NCI-H526 (cell line): ENCODE data around the gene ABCB8.
A peak's percentile ranks its signal among the peaks of the same experiment; 100 is the strongest.
"Not testable (repeated sequence)": the region's sequence is repeated elsewhere in the genome, so short reads cannot be mapped to it uniquely, and the experiment has no call there.

ENCODE experiments used
- DNase-seq, 2 experiments: peaks; one replicate each; lab custom pipeline; 2025; lab: John Stamatoyannopoulos, UW

ABCB8 gene

DNA sequence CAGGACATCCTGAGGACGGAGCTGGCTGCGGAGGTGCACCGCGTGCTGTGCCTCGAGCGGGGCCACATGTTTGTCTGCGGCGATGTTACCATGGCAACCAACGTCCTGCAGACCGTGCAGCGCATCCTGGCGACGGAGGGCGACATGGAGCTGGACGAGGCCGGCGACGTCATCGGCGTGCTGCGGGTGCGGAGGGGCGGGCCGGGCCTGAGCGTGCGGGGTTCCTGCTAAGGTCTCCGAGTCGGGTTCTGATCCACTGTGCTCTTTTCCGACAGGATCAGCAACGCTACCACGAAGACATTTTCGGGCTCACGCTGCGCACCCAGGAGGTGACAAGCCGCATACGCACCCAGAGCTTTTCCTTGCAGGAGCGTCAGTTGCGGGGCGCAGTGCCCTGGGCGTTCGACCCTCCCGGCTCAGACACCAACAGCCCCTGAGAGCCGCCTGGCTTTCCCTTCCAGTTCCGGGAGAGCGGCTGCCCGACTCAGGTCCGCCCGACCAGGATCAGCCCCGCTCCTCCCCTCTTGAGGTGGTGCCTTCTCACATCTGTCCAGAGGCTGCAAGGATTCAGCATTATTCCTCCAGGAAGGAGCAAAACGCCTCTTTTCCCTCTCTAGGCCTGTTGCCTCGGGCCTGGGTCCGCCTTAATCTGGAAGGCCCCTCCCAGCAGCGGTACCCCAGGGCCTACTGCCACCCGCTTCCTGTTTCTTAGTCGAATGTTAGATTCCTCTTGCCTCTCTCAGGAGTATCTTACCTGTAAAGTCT lies 14.3 kb upstream of the ABCB8 start:
- peak; percentile 83 to 96 for DNase-seq

DNA sequence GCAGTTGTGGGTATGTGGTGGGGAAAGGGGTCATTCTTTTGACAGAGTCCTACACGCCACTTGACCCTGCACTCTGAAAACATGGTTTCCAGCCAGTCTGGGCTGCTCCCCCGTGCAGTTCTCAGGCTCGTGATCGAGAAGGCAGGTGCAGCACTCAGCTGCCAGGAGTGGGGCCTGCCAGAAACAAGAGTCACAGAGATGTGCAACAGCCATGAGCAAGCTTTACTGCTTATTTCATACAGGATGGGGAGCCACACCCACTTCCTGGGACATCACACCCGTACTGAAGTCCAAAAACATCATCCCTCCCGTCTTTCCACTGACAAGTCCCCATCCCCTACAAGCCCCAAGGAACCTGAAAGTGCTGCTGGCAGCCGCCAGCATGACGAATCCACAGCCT lies 13.3 kb upstream of the ABCB8 start:
- DNase-seq: no peak

DNA sequence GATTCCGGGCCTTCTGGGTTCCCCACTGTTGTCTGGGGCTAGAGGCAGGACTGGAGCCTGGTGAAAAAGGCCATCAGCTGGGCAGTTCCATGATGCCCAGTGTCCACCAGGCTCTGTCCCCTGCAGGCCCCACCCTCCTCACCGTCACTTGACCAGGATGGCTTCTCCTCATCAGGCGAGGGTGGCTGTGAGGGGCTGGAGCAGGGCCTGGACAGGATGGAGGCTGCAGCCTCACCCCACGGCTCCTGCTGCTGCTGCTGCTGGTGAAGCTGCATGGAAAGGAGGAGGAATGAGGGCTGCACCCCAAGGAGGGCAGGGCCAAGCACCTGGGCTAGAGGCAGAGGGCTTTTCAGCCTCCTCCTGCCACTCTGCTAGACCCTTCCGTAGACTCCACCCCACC lies 12.3 kb upstream of the ABCB8 start:
- DNase-seq: no peak

DNA sequence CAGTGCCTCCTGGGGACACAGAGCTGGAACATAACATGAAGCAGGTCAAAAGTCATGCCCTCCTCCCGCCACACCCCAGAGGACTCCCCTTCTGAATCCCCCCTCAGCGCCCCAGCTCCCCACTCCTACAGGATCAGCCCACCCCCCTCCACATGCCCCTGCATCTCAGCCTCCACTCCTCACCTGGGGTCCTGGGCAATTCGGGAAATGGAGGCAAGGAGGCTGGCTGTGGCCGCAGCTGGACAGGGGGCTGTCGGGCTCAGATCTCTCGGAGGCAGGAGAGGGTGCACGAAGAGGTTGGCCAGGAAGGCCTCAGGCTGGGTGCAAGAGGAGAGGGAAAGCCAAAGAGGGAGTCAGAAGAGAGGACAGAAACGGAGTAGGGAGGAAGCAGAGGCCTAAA lies 11.7 kb upstream of the ABCB8 start:
- DNase-seq: no peak

DNA sequence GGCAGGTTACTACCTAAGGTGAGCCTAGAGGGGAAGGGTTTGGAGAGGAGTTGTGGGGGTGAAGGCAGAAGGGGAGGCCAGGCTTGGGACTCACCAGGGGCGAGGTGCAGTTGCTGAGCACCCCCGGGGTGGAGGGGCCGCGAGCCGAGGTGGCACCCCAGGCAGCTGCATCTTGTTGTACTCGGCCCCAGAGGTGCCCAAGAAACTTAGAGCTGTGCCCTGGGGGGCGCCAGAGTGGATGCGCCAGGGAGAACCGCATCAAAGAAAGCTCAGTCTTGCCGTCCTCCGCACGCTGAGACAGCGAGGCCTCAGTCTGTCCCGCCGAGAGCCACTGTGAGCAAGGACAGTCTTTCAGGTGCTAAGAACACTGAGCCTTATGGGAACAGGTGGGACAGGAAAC lies 11.3 kb upstream of the ABCB8 start:
- no peak for DNase-seq

DNA sequence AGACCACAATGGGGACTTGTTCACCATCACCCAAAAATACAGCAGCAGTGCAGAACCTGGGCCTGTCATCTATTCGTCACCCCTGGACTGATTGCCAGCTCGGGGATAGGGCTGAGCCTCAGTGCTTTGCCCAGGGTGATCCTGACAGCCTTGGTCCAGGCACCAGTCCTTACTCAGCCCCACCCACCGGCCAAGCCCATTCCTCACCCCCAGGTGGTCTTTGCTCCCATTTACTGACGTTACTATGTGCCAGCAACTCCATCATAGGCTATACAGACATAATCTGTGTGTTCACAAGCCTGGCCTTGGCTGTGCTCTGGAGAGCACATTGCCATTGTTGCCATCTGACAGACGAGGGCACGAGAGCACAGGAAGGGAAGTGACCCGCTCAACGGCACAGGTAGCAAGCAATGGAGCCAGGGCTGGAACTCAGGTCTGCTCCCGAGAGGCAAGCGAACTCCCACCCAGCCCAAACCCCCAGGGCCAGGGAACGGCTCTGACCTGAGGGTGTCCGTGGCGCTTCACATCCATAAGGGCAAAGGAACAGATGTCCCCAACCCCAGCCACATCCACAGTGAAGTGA lies 10.8 kb upstream of the ABCB8 start:
- no peak for DNase-seq

DNA sequence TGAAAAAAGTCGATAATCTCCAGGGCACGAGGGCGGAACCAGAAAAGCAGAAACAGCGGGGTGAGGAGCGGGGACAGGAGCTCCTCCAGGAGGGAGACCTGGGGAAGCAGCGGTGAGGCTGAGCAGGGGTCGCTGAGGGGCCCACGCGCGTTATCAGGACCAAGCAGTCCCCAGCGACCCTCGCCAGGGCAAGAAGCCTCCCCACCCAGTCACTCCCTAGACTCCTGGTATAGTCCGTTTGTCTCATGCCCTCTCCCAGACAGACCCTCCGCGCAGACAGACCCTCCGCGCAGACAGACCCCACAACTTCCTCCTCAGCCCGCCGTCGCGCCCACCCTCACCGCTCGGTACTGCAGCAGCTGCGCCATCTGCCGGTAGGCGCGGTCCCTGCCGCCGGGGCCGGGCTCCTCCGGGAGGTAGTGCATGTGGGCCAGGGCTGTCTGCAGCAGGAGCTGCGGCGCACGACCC lies 10.3 kb upstream of the ABCB8 start:
- DNase-seq: peak; percentile 24 to 90

DNA sequence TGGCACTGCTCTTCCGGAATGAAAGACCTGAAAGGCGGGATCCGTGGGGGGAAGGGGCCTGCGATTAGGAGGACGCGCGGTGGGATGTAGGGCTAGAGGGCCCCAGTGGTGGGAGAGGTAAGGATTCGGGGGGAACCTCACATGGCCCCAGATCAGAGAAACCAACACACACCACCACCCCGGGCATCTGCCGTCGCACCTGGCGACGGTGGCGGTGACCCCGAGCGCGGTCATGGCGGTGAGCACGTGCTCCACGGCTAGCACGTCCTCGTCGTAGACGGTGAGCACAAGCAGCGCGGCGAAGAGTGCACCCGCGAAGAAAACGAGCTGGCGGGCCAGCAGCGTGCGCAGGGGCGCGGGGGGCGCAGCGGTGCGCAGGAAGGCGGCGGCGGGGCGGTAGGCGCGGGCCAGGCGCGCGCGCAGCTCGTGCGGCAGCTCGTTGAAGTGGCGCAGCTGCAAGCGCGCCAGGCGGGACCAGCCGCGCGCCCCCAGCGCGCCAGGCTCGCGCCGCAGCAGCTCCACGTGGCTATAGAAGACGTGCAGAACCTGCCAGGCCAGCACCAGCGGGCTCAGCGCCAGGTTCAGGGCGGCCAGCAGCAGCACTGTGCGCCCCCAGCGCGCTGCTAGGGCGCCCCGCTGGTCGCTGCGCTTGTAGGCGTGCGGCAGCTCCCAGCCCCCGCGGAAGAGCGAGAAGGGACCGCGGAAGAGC lies 9.7 kb upstream of the ABCB8 start:
- DNase-seq: peak in 1 of 2 experiments; percentile 74

DNA sequence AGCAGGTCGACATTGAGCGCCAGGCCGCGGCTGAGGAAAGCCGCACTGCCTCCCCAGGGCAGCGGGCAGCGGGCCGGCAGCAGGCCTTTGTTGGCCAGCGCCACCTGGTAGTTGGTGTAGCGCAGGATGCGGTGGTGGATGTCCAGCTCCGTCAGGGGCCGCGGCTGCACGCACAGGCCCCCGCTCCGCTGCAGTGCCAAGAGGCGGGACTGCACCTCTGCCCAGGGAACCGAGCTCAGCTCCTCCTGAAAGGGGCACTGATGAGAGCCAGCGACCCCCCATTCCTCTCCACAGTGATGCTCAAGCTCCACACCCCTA lies 9.2 kb upstream of the ABCB8 start:
- DNase-seq: no peak

DNA sequence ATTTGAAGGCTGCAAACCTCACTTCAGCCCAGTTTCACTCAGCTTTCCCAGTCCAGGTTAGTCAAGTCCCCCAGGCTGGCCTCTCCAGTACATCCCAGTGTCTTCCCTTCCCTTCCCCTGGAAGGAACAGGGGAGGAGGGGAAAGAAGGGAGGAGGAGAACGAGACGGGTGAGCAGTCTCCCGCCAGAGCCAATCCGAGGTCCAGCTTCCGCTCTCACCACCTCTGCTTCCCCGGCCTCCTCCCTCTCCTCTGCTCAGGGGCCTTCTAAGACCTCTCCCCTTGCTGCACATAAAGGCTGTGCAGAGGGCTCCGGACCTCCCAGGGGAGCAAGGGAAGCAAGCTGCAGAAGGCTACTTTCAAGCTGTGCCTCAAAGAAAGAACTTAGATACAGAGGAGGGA lies 8.0 kb upstream of the ABCB8 start:
- DNase-seq: no peak

DNA sequence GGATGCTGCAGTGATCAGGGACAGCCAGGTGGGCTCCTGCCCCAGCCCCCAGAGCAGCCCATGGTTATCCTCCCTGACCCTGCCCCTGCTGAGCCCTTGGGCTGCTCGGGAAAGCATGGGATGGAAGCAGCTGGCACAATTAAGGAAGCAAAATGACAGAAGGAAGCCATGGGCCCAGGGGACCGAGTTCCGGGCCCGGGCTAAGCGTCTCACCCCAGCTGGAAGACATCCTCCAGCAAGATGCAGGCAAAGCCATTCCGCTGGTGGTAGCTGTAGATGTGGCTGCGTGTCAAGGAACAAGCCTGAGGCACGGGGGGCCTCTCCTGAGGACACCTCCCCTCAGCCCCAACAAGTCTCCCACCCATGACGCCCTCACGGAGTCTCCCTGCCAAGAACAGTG lies 5.0 kb upstream of the ABCB8 start:
- no peak for DNase-seq

DNA sequence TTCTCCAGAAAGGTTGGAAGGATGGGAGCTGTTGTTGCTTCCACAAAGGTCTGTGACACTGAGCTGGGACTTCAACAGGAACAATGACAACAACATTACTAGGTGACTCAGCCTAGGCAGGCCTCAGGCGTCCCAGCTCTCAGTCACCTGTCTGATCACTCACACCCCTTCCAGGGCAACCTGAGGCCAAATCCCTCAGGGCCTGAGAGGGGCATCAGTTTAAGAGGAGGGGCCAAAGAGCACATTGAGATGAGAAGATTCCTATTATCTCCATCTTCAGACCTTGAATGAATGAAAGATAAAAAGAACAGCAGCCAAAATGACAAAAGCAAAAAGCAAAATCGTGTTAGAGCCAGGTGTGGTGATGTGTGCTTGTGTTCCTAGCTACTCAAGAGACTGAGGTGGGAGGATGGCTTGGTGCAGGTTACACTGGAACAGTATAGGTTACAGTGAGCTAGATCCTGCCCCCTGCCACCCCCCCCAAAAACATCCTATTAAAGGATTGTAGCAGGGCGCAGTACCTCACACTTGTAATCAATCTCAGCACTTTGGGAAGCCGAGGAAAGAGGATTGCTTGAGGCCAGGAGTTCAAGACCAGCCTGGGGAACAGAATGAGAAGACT lies 3.7 kb upstream of the ABCB8 start, which contains the start of gene ATG9B:
TSS of gene ATG9B (minus strand) at position 60 of the 622 bp plus-strand sequence. CDS start 71 bp downstream, outside the sequence.
- DNase-seq: no peak

DNA sequence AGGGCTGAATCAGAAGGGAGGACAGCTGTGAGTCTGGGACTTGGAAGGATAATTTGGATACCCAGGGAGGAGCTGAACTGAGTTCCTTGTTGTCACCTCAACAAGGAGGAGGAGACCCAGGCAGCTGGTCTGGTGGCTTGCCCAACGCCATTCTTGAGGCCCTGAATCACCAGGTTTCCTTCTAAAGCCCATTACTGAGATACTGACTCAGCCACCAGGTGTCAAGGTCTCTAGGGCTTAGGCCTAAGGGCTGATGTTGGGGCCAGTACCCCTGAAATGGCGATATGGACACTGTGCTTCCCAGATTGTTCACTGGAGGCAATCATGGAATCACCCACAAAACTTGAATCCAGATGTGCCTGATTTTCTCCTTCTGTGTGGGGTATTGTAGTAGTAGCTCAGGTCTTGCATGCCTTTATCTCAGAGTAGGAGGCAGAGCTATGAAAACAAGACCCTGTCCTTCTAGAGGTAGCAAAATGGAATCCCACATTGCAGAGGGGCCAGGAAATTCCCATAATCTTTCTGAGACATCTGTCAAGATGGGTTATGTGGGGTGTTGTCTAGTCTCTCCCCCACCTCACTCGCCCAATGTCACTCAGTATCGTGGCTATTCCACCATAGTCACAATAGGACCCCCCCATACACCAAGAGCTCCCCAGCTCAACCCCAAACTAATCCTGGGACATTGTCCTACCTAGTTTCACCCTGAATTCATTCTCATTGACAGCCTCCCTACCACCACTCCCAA lies 2.2 kb upstream of the ABCB8 start:
- DNase-seq: no peak

DNA sequence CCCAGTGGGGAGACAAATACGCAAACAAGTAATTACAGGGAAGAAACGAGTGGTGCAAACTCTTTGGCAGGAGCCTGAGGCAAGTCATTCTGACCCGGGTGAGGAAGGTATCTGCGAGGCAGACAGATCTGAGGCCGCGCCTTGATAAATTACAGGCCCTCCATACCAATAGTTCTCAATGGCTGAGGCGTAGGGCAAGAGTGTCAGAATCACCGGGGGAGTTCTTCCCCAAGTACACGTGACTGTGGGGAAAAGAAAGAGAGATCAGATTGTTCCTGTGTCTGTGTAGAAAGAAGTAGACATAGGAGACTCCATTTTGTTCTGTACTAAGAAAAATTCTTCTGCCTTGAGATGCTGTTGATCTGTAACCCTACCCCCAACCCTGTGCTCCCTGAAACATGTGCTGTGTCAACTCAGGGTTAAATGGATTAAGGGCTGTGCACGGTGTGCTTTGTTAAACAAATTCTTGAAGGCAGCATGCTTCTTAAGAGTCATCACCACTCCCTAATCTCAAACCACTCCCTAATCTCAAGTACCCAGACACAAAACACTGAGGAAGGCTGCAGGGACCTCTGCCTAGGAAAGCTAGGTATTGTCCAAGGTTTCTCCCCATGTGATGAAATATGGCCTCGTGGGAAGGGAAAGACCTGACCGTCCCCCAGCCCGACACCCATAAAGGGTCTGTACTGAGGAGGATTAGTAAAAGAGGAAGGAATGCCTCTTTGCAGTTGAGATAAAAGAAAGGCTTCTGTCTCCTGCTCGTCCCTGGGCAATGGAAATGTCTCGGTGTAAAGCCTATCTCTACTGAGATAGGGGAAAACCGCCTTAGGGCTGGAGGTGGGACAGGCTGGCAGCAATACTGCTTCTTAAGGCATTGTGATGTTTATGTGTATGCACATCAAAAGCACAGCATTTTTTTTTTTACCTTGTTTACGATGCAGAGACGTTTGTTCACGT lies 1.2 kb upstream of the ABCB8 start:
- DNase-seq: not testable (repeated sequence)

DNA sequence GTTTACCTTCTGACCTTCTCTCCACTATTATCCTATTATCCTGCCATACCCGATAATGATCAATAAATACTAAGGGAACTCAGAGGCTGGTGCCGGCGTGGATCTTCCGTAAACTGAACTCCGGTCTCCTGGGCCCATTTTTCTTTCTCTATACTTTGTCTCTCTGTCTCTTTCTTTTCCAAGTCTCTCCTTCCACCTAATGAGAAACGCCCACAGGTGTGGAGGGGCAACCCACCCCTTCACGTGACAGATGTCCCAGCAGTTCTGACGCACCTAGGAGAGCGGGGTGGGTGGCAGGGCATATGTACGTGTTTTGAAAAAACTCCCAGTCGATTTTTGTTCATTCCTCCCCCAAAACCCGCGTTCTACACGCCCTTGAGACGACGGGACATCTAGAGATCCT lies 521 bp upstream of the ABCB8 start:
- DNase-seq: not testable (repeated sequence)

DNA sequence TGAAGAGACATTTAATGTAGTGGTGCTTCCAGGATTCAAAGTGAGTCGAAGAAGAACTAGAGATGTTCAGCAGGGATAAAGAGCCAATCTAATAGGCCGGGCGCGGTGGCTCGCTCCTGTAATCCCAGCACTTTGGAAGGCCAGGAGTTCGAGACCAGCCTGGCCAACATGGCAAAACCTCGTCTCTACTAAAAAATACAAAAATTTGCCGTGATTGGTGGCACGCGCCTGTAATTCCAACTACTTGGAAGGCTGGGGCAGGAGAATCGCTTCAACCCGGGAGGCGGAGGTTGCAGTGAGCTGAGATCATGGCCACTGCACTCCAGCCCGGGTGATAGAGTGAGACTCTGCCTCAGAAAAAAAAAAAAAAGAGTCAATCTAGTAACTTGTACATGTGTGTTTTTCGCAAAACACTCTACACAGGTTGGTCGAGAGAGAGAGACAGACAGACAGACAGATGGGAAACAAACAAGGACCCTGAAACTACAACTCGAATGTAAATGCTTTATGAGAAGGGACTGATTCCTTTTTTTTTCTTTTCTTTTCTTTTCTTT lies 775 bp downstream of the ABCB8 start:
- DNase-seq: no peak

DNA sequence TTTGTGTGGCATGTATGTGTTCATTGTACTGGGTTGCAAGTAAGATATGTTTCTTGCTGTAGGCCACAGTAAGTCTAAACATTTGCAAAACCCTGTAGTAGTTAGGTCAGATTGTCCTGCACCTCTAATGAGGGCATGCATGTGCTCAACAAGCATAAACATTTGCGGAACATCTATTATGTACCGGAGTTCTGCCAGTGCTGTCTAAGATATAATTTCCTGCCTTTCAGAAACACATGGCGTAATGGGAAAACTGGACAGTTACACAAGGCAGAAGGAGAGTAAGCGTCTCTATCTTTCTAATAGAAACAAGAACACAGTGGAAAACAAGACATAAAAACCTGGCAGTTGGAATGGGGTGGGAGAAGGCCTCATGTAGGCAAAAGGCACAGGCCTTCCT lies 2.8 kb downstream of the ABCB8 start:
- DNase-seq: no peak

DNA sequence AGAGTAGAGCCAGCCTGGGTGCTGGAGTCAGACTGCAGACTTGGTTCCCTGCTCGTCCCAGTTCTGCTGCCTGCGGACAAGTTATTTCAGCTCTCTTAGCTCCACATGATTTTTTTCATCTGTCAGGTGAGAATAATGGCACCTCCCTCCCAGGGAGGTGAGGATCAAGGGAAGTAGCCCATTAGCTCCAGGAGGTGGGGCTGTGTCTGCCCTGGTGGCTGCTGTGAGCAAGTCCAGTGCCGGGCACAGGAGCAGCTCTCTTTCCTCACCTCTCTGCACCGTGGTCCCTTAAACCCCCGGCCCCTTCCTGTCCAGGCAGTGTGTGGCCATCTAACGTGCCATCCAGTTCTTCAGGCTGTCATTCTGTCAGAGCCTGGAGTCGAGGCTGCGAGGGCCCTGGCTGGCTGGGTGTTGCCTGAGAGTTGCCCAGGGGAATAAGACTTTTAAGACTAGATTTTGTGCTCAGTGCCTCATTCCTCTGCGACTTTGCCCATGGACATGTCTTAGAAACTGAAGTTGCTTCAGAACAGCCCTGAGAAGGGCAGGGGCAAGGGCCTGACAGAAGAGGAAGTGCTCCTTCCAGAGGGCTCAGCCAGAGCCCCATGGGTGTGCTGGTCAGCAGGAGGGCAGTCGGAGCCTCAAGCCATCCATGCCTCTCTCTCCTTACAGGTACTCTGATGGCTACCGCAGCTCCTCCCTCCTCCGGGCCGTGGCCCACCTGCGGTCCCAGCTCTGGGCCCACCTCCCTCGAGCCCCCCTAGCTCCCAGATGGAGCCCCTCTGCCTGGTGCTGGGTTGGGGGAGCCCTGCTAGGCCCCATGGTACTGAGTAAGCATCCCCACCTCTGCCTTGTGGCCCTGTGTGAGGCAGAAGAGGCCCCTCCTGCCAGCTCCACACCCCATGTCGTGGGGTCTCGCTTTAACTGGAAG lies 5.0 kb downstream of the ABCB8 start:
- DNase-seq: no peak

DNA sequence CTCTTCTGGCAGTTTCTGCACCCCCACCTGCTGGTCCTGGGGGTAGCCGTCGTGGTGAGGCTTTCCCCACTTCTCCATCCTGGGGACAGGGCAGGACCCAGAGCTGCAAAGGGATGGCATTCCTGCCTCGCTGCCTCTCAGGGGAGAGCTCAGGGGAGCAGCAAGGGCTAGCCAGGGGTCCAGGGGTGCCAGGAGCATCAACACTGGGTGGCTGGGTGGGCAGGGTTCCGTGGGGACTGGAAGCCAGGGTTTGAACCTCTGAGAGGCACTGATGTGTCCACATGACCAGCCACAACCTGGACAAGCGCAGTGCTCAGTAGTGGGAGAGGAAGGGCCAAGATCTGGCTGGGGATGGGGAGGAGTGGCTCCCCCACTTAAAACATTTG lies 5.6 kb downstream of the ABCB8 start:
- no peak for DNase-seq
